AG04450 (cell line): ENCODE measurements around the gene LGALSL. TPM values are rescaled to one million over a fixed set of nuclear protein-coding genes. Genes with fewer than 3 reads are reported as not detected.

Source experiments
- CTCF ChIA-PET: fragments of 300-600, 350-600 bp; formaldehyde crosslinking; extraction: SDS; loops from one replicate; lab custom pipeline; 2022; ENCODE audit warnings: antibody characterized with exemption, inconsistent platforms; lab: Charles Lee
- POLR2A ChIA-PET: fragments of 350-600 bp; formaldehyde crosslinking; extraction: SDS; loops from one replicate; lab custom pipeline; 2021; ENCODE audit warnings: antibody characterized with exemption, inconsistent platforms; lab: Yijun Ruan, JAX
- DNase-seq: peaks from one replicate; pipeline ENCODE4 v3.0.0-alpha.2; 2011; ENCODE audit warnings: low read depth, low spot score
- H3K27ac ChIP-seq: one replicate; pipeline ENCODE4 v1.5.1; 2012; ENCODE audit warnings: low read depth, low read length, control low read depth
- H3K27me3 ChIP-seq: one replicate; pipeline ENCODE4 v1.6.0; 2012; ENCODE audit warnings: low read length; ENCODE audit not compliant: control insufficient read depth, insufficient read depth
- H3K4me3 ChIP-seq: 2 replicates; pipeline ENCODE4 v1.5.1; 2011; ENCODE audit warnings: mild to moderate bottlenecking, low read depth, low read length, control low read depth
- H3K9me3 ChIP-seq: 2 replicates; pipeline ENCODE4 v1.5.1; 2012; ENCODE audit warnings: low read length; ENCODE audit not compliant: control insufficient read depth, insufficient read depth
- CTCF ChIP-seq: IDR thresholded peaks from 2 replicates; pipeline ENCODE4 v1.5.1; 2011; ENCODE audit warnings: low read depth, low read length, control low read depth, inconsistent platforms
- polyA plus RNA-seq: library from polyadenylated mRNA; depleted of rRNA; stranded (reverse); fragments of >200 nt; gene quantifications from 2 replicates; pipeline ENCODE4 v1.2.3, GENCODE V29; 2011

Gene LGALSL
- polyA plus RNA-seq, 1 experiment, result 0.56 TPM

- ChIA-PET POLR2A (no interaction called here), CTCF (interaction anchor here (0.7 to 1.0 kb wide), 2 partner anchors 17 kb away, joined by 4 read pairs; no protein-coding TSS in a partner anchor)
- Histone ChIP-seq H3K27me3 (peaks cover 34% of the 10 kb centered on the region), H3K4me3 (no peak overlapping the region), H3K9me3 (no peaks in the 10 kb centered on the region), H3K27ac (no peak overlapping the region)
- no peak for TF ChIP-seq CTCF
- no peak for DNase-seq
These were observed 16.9 kb downstream of the LGALSL start for GRCh38 chr2:64470766-64471295.

- CTCF ChIA-PET, result interaction anchor here (0.7 kb wide), 1 partner anchor 16 kb away, joined by 4 read pairs; no protein-coding TSS in a partner anchor
- no peak for TF ChIP-seq CTCF
These were observed 17.6 kb downstream of the LGALSL start for GRCh38 chr2:64471600-64471999.

GRCh38 chr2:64472881-64473280 is 18.9 kb downstream of the LGALSL start:
- Histone ChIP-seq H3K27me3 (peaks cover 36% of the 10 kb centered on the region), H3K27ac (no peak overlapping the region), H3K4me3 (no peak overlapping the region), H3K9me3 (no peaks in the 10 kb centered on the region)
- no peak for DNase-seq
- POLR2A ChIA-PET, result no interaction called here
- CTCF ChIA-PET, result interaction anchor here (1.2 to 1.6 kb wide), 2 partner anchors 15 to 142 kb away, joined by 3 to 10 read pairs; no protein-coding TSS in a partner anchor
- TF ChIP-seq CTCF, result no peak

More at GRCh38 chr2:64471600-64471999, 17.6 kb downstream of the LGALSL start:
- H3K9me3 ChIP-seq, result no peaks in the 10 kb centered on the region
- H3K27ac ChIP-seq, result no peak overlapping the region
- H3K4me3 ChIP-seq, result no peak overlapping the region
- no peak for DNase-seq
- POLR2A ChIA-PET, result no interaction called here
- peaks cover 32% of the 10 kb centered on the region for H3K27me3 ChIP-seq

GRCh38 chr2:64474121-64474571 is 20.2 kb downstream of the LGALSL start:
- Histone ChIP-seq H3K27me3 (peaks cover 34% of the 10 kb centered on the region), H3K4me3 (no peak overlapping the region), H3K9me3 (no peaks in the 10 kb centered on the region), H3K27ac (no peak overlapping the region)
- CTCF ChIA-PET, result interaction anchor here (1.2 to 1.6 kb wide), 2 partner anchors 14 to 143 kb away, joined by 3 to 10 read pairs; no protein-coding TSS in a partner anchor
- POLR2A ChIA-PET, result no interaction called here
- TF ChIP-seq CTCF, result no peak
- no peak for DNase-seq

DNA sequence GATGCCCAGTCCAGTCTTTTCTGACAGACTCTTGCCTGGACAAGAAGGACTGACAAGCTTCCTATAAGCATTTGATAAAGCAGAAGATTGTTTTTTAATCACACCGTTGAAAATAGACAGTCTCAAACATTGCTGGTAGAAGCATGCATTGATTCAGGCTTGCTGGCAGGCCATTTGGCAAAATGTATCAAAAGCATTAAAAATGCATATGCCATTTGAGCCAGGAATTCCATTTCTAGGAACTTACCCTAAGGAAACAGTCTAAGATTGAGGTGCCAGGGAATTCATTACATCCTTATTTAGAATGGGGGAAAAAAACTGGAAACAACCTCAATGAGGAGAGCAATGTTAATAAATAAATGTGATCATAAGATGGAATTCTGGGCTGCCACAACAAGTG is 20.7 kb downstream of the LGALSL start:
- POLR2A ChIA-PET, result no interaction called here
- no peak overlapping the region for H3K4me3 ChIP-seq
- no peaks in the 10 kb centered on the region for H3K9me3 ChIP-seq
- no peak for TF ChIP-seq CTCF
- no peak overlapping the region for H3K27ac ChIP-seq
- CTCF ChIA-PET, result interaction anchor here (1.6 kb wide), 1 partner anchor 13 kb away, joined by 10 read pairs; no protein-coding TSS in a partner anchor
- peaks cover 34% of the 10 kb centered on the region for H3K27me3 ChIP-seq
- DNase-seq, result no peak
